Eye (tissue), 1 donor: Measurements from ENCODE around the gene H2AZ1.

Experiments
- DNase-seq: peaks from one replicate; pipeline ENCODE4 v3.0.0-alpha.2; 2015

Gene H2AZ1

DNA sequence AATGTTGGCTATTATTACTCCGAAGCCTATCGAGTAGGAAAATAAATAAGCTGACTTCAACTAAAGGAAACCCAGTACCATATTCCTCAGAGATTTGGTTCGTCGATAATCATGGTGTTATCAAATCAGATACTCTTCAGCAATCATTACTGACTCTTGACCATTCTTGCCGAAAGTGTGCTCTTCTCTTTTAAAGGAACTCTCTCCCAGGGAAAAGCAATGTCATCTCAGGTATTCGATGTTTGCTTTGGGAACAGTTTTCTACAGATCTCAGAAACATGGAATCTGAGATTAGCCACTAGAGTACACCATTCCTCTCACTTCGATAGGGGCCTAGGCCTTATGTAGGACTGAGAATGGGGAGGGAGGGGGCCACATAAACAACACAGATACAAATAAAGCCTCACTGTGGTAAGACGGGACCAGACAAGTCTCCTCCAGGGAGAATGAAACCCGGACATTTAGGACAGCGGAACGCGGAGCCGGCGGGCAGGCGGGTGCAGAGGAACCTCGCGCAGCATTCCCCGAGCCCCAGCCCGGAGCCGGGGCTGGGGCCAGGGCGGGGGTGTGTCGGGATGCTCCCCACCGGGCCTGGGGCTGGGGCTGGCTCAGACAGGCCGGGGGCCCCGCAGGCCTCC lies 4.2 kb downstream of the H2AZ1 start:
- DNase-seq = peak; percentile 80

DNA sequence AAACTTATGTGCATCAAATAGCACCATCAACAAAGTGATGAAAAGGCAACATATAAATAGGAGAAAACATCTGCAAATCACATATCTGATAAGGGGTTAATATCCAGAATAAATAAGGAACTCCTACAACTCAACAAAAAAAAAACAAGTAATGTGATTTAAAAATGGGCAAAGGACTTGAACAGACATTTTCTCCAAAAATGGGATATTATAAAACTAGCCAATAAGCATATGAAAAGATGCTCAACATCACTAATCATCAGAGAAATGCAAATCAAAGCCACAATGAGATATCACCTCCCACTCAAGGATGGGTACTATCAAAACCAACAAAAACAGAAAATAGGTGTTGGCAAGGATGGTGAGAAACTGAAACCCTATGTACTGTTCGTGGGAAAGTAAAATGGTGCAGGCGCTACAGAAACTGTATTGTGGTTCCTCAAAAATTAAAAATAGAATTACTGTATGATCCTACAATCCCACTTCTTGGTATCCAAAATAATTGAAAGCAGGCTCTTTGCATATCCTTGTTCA lies 6.1 kb downstream of the H2AZ1 start:
- no peak for DNase-seq

DNA sequence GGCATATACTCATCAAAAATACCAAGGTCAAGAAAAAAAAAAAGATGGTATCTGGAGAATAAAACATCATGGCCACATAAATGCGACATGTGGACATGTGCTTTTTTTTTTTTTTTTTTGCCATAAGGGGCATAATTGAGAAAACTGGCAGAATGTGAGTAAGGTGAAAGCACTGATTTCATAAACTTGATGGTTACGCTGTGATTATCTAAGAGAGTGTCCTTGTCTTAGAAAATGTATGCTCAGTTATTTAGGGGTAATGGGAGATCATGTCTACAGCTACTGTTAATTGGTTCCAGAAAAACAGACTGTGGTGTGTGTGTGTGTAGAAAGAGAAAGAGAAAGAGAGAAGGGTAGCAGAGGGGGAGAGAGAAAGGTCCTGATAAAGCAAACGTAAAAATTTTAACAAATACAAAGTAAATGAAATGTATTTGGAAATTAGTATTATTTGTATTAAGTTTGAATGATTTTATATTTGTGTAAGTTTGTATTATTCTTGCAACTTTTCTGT lies 11.8 kb downstream of the H2AZ1 start:
- DNase-seq = no peak

DNA sequence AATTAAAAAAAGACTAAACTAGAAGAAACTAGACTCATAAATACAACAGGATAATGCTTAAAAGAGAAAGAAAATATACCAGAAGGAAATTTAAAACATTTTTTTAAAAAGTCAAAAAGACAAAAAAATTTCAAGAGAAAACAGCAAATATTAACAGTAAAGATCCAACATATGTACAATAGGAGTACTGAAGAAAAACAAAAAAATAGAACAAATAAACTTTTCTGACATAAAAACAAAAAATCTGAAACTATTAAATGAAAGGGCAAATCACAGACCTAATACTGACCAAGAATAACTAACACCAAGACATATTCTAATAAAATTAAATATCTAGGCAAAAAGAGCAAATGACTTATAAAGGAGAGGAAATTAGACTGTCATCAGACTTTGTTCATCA lies 15.2 kb downstream of the H2AZ1 start:
- no peak for DNase-seq

DNA sequence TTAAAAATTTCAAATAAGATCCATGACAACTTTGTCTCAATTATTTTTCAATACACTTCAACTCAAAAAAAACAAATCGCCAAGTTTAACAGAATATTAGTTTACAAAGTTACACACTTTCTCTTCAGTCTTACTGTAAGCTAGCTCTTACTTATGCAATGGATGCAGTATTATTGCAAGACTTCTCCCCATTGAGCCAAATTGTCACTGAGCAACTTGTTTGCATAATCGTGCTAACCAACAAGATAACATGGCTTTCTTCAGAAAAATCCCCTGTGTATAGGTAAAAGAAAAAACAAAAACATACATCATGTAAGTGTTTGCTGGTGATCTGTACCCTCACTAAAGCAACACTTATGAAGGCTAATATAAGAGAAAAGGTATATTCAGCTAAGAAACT lies 22.5 kb downstream of the H2AZ1 start:
- DNase-seq = no peak

DNA sequence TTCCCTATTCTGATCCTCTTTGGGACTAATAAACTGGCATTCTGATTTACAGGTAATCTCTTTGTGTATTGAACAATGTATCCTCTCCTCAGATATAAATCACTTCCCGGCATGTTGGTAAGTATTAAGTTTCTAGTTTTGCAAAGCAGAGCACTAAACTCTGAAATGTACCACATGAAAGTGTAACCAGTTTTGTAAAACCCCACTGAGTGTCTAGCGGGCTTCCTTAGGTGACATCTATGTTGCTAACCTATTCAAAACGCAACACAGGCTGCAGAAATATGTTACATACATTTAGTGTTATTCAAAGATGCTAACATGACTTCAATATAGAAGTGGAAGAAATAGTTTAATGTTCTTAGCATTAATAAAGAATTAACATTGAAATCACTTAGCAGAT lies 28.9 kb downstream of the H2AZ1 start:
- no peak for DNase-seq

DNA sequence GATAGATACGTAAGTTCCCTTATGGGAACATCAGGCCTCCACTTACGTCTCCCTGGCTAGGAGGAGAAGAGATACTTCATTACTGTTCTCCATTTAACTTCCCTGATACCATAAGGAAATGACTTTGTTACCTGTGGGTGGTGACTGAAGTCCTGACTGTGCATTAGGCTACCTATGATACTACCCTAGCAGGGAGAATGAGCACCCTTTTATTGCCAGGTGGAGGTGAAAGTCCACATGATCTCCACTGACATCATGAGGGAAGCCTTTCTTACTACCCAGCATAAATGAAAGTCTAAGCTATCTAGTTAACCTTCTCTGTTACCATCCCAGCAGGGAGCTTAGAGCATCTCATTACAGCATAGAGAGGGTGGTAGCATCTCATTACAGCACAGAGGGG lies 31.4 kb downstream of the H2AZ1 start:
- DNase-seq = no peak

DNA sequence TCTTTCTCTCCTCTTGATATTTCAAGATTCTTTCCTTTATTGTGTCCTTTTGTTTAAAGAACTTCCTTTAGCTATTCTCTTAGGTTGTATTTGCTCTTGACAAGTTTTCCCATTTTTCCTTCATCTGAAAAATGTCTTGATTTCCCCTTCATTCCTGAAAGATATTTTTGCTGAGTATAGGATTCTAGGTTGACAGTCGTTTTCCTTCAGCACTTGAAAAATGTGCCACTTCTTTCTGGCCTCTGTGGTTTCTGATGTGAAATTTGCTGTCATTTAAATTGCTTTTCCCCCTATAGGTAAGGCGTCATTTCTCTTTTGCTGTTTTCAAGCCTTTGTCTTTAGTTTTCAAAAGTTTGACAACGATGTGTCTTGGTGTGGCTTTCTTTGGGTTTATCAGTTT lies 32.5 kb downstream of the H2AZ1 start:
- no peak for DNase-seq

DNA sequence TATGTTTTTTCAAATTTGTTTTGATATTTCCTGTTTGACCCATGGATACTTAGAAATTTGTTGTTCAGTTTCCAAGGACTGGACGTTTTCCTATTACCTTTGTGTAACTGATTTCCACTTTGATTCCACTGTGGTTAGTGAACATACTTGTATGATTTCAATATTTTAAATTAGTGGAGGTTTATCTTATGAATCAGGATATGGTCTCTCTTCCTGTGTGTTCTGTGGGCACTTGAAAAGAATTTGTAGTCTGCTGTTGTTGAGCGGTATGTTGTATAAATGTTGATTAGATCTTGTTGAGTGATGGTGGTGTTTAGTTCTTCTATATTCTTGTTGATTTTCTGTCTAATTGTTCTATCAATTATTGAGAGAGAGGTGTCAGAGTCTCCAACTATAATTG lies 34.6 kb downstream of the H2AZ1 start:
- DNase-seq = no peak
